Keratinocyte (primary cell): ENCODE results near the gene TMEM181. TPM values are rescaled to one million over a fixed set of nuclear protein-coding genes. Genes with fewer than 3 reads are reported as not detected.

Source experiments
- DNase-seq: peaks from one replicate; pipeline ENCODE4 v3.0.0-alpha.2; 2011; ENCODE audit warnings: low read depth, missing footprints, low spot score
- FAIRE-seq: peaks from 2 replicates; lab custom pipeline; 2011; peaks lifted over from hg19 to GRCh38; lab: Jason Lieb, UNC
- H2AFZ ChIP-seq: 2 replicates; pipeline ENCODE4 v1.6.0; 2012; ENCODE audit warnings: low read length, control low read depth, inconsistent platforms; ENCODE audit not compliant: control insufficient read depth
- H3K27ac ChIP-seq: 2 replicates; pipeline ENCODE4 v1.5.1; 2011; ENCODE audit warnings: low read length; ENCODE audit not compliant: control insufficient read depth, insufficient read depth
- H3K27me3 ChIP-seq: 3 replicates; pipeline ENCODE4 v1.6.0; 2011; ENCODE audit warnings: low read length; ENCODE audit not compliant: control insufficient read depth, insufficient read depth; ENCODE audit errors: extremely low read depth
- H3K36me3 ChIP-seq, 2 experiments: 2 replicates in 1 of 2; 3 replicates in 1 of 2; pipeline ENCODE4 v1.5.1; 2011; ENCODE audit warnings: low read length in 2 of 2, mild to moderate bottlenecking in 1 of 2; ENCODE audit not compliant: control insufficient read depth in 2 of 2, insufficient read depth in 2 of 2; ENCODE audit errors: extremely low read depth in 1 of 2
- H3K4me1 ChIP-seq: 3 replicates; pipeline ENCODE4 v1.5.1; 2011; ENCODE audit warnings: low read length; ENCODE audit not compliant: control insufficient read depth, insufficient read depth; ENCODE audit errors: extremely low read depth
- H3K4me2 ChIP-seq: 3 replicates; pipeline ENCODE4 v1.6.0; 2011; ENCODE audit warnings: low read depth, low read length; ENCODE audit not compliant: control insufficient read depth, insufficient read depth; ENCODE audit errors: extremely low read depth
- H3K4me3 ChIP-seq, 3 experiments: fragments of 200-600 bp in 1 of 3; sonication (generic) in 1 of 3; 2 replicates in 2 of 3; 3 replicates in 1 of 3; pipeline ENCODE4 v1.5.1; 2011 to 2016; ENCODE audit warnings: low read length in 3 of 3, mild to moderate bottlenecking in 3 of 3, control low read depth in 2 of 3, inconsistent platforms in 1 of 3, low read depth in 1 of 3, mixed read lengths in 1 of 3, mixed run types in 1 of 3, moderate library complexity in 1 of 3; ENCODE audit not compliant: control insufficient read depth in 2 of 3, insufficient read depth in 2 of 3; ENCODE audit errors: extremely low read depth in 1 of 3
- H3K79me2 ChIP-seq: 2 replicates; pipeline ENCODE4 v1.6.0; 2012; ENCODE audit warnings: low read length; ENCODE audit not compliant: control insufficient read depth, insufficient read depth
- H3K9ac ChIP-seq: 3 replicates; pipeline ENCODE4 v1.6.0; 2011; ENCODE audit warnings: low read length; ENCODE audit not compliant: control insufficient read depth, insufficient read depth; ENCODE audit errors: extremely low read depth
- H3K9me1 ChIP-seq: 3 replicates; pipeline ENCODE4 v1.6.0; 2011; ENCODE audit warnings: low read length; ENCODE audit not compliant: control insufficient read depth, insufficient read depth; ENCODE audit errors: extremely low read depth
- H3K9me3 ChIP-seq: 2 replicates; pipeline ENCODE4 v1.5.1; 2012; ENCODE audit warnings: low read depth, low read length; ENCODE audit not compliant: control insufficient read depth
- H4K20me1 ChIP-seq: 3 replicates; pipeline ENCODE4 v1.6.0; 2011; ENCODE audit warnings: low read length; ENCODE audit not compliant: control insufficient read depth, insufficient read depth; ENCODE audit errors: extremely low read depth
- EZH2 ChIP-seq: IDR thresholded peaks from one replicate; pipeline ENCODE4 v1.6.1; 2012; ENCODE audit warnings: inconsistent platforms, mild to moderate bottlenecking, low read length, moderate library complexity
- dilution Hi-C: fragments of 300-500 bp; cut with MboI; formaldehyde crosslinking; loops from one replicate; pipeline ENCODE4 v1.7.0; 2020; ENCODE audit warnings: low sequenced_read_pairs; ENCODE audit not compliant: extremely low pct_ligation_motif_present
- polyA plus RNA-seq, 5 experiments: library from polyadenylated mRNA; depleted of rRNA in 3 of 5; stranded (reverse) in 3 of 5; stranded (forward) in 1 of 5; unstranded in 1 of 5; fragments of >200 nt; gene quantifications; 1 replicate in 1 of 5; 2 replicates in 3 of 5; 3 replicates in 1 of 5; pipeline versions ENCODE4 v1.2.1 to v1.2.3, GENCODE V29; 2011 to 2012; ENCODE audit warnings: missing spikeins in 2 of 5, low read depth in 1 of 5, low replicate concordance in 1 of 5
- TF ChIP-seq, protein P1 (sequence below), 3 experiments: IDR thresholded peaks in 1 of 3; conservative IDR thresholded peaks in 1 of 3; optimal IDR thresholded peaks in 1 of 3; 2 replicates in 2 of 3; 3 replicates in 1 of 3; pipeline versions ENCODE3 to v1.5.1; 2011; ENCODE audit warnings: low read length in 3 of 3, mild to moderate bottlenecking in 3 of 3, moderate library complexity in 2 of 3, control low read depth in 1 of 3, inconsistent platforms in 1 of 3; ENCODE audit not compliant: insufficient read depth in 2 of 3; ENCODE audit errors: extremely low read depth in 1 of 3

The TMEM181 gene
- polyA plus RNA-seq, 1 donor (not counting 4 experiments of a cell fraction or from before 2014, with no cell fraction given) = 31.9 TPM

DNA sequence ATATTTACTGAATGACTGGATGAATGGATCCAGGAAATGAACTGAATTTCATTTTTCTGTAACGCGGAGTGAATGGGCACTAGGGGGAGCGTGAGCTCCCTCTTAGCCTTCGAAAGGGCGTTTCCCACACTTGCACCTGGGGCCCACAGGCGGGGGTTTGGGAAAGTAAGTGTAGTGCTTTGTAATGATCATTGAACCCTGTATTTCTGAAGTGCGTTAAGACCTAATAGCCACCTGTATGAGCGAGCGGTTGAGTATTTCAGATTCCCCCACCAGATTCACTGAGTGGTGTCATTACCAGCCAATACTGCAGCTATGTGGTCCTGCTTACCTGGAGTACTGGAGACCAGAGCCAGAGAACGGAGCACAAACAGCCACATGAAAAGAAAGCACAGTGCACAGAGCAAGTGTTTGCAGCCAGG is 100.5 kb downstream of the TMEM181 start:
- Histone ChIP-seq H4K20me1 (no peaks in the 10 kb centered on the region), H3K4me2 (no peak overlapping the region), H3K27me3 (no peaks in the 10 kb centered on the region), H2AFZ (no peak overlapping the region), H3K36me3 (no peaks in the 10 kb centered on the region), H3K27ac (no peak overlapping the region), H3K4me3 (no peak overlapping the region), H3K4me1 (peaks cover 16% of the 10 kb centered on the region), H3K9ac (no peak overlapping the region), H3K9me1 (no peaks in the 10 kb centered on the region), H3K9me3 (no peaks in the 10 kb centered on the region), H3K79me2 (no peaks in the 10 kb centered on the region)
- no peak for DNase-seq
- no peak for TF ChIP-seq EZH2
- TF ChIP-seq, protein P1, sequence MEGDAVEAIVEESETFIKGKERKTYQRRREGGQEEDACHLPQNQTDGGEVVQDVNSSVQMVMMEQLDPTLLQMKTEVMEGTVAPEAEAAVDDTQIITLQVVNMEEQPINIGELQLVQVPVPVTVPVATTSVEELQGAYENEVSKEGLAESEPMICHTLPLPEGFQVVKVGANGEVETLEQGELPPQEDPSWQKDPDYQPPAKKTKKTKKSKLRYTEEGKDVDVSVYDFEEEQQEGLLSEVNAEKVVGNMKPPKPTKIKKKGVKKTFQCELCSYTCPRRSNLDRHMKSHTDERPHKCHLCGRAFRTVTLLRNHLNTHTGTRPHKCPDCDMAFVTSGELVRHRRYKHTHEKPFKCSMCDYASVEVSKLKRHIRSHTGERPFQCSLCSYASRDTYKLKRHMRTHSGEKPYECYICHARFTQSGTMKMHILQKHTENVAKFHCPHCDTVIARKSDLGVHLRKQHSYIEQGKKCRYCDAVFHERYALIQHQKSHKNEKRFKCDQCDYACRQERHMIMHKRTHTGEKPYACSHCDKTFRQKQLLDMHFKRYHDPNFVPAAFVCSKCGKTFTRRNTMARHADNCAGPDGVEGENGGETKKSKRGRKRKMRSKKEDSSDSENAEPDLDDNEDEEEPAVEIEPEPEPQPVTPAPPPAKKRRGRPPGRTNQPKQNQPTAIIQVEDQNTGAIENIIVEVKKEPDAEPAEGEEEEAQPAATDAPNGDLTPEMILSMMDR (optimal IDR thresholded peaks at IDR 0.05 in 1 of 3, IDR thresholded peaks at IDR 0.05 in 1 of 3, conservative IDR thresholded peaks at IDR 0.05 in 1 of 3; ENCODE audit: extremely low read depth in 1 of 3, insufficient read depth in 2 of 3, low read length in 3 of 3) = peak; percentile 71 to 75 (median 73)
- no peak for FAIRE-seq
- dilution Hi-C loops = no loop called here

DNA sequence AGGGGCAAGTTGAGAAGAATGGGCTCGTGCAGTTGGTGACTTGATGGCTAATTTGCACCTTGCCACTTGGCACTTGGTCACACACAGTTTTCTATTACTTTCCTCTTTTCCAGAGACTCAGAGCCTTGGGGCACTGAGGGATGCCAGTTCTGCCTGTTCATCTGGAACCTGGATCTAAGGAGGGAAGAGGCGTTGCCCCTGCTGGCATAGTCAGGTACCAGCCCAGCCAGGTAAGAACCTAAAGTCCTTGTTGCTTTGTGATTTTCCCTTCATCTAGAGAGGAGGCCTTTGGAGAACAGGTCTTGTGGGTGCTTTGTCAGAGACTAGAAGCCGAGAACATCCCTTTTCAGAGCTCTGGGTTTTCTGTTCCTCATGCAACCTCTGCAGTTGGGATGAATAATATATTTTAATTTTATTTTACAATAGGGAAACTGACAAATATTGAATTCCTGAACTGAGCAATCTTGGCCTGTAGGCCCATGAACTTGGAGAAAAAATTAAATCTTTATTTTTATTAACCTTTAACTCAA is 101.3 kb downstream of the TMEM181 start:
- H4K20me1 ChIP-seq = no peaks in the 10 kb centered on the region
- no peaks in the 10 kb centered on the region for H3K36me3 ChIP-seq
- DNase-seq (no peak), FAIRE-seq (no peak)
- H3K4me1 ChIP-seq = peaks cover 16% of the 10 kb centered on the region
- no peak overlapping the region for H2AFZ ChIP-seq
- no peak overlapping the region for H3K9ac ChIP-seq
- H3K9me3 ChIP-seq = no peaks in the 10 kb centered on the region
- TF ChIP-seq, protein P1 (optimal IDR thresholded peaks at IDR 0.05 in 1 of 3, IDR thresholded peaks at IDR 0.05 in 1 of 3, conservative IDR thresholded peaks at IDR 0.05 in 1 of 3; ENCODE audit: extremely low read depth in 1 of 3, insufficient read depth in 2 of 3, low read length in 3 of 3) = peak in 2 of 3 experiments; percentile 25 to 47
- no peak for TF ChIP-seq EZH2
- H3K27ac ChIP-seq = no peak overlapping the region
- no peaks in the 10 kb centered on the region for H3K27me3 ChIP-seq
- H3K79me2 ChIP-seq = no peaks in the 10 kb centered on the region
- dilution Hi-C loops = no loop called here
- no peak overlapping the region for H3K4me2 ChIP-seq
- no peak overlapping the region for H3K4me3 ChIP-seq
- no peaks in the 10 kb centered on the region for H3K9me1 ChIP-seq
